Right renal pelvis (tissue), 4 donors: ENCODE measurements around the gene ASTN2. TPM values are rescaled to one million over a fixed set of nuclear protein-coding genes. Genes with fewer than 3 reads are reported as not detected.
A peak's percentile ranks its signal among the peaks of the same experiment; 100 is the strongest.

Experiments used
- DNase-seq, 4 donors: peaks; one replicate each; pipeline ENCODE4 v3.0.0-alpha.2; 2013; ENCODE audit warnings: low read depth in 4 of 4, low spot score in 3 of 4, missing footprints in 1 of 4
- polyA plus RNA-seq, 4 donors: library from polyadenylated mRNA; unstranded; fragments of 120-200 nt; gene quantifications; one replicate each; pipeline ENCODE4 v1.2.1, GENCODE V29; 2013; ENCODE audit not compliant: insufficient read length in 4 of 4

ASTN2 gene
- polyA plus RNA-seq, 4 donors = 15.1 to 17.7 (median 16.1) TPM

DNA sequence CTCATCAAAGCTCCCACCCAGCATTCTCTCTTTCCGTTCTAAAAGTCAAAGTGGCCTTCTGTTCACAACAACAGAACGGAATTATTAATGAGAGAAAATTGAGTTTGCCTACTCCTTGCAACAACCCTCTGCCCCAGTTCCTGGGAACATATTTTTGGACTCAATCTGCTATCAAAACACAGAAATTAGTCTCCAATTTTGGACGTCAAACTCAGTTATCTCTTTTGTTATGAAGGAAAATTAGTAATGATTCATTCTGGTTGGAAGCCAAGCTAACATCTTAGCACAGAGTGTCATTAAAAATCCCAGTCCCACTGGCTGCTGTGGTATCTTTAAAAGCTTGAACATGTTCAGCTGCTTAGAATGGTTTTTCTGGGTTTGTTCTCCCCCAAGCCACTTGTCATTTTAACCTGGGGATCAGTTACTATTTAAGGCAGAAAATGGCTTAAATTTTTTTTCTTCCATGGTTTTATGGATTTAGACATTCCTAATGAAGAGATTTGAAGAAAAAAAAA is 384.5 kb downstream of the ASTN2 start:
- no peak for DNase-seq

DNA sequence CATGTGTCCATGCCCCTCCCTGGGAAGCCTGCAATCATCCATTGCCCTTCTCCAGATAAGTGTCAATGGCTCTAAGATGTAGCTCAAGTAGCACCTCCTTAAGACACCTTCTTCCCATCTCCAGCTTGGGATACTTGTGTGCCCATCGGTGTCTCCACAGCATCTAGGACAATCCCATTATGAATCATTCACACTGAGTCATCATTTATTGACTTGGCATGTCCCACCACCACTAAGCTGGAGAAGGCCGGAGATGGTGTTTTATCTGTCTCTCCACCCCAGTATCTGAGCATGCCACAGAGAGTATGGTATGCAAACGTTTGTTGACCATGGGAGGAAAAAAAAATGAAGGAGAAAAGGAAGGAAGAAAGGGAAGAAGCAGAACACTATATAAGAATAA is 385.5 kb downstream of the ASTN2 start:
- no peak for DNase-seq

DNA sequence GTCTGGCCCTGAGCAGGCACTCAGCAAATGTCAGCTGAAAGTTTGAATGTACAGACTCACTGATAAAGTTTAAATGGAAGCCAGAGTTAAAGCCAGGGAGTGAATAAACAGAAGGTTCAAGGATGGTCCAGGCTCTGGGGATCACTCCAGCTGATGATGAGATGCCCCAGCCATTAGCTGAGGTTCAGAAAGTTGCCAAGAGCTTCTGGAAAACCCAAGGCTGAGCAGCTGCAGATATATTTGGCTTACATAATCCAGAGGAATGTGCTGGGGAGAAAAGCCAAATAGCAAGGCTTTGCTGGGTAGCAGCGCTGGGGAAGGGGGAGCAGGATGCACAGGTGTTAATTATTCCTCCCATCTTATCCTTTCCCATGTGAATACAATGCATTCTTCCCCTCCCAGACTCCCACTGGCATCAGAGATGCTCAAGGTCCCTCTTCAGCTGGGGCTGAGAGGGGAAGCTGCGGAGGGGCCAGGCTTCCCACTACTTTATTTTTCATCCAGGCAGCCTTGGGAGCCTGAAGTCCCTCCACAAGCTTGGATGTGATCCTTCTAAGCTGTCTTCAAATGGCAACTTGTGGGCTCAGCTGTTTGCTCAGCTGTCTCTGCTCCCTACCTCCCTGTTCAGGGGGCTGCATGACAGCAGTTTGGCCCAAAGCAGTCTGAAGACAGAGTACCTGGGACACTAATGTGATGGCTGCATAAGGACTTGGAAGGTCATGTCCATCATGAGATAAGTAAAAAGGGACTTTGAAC is 386.6 kb downstream of the ASTN2 start:
- DNase-seq = no peak

DNA sequence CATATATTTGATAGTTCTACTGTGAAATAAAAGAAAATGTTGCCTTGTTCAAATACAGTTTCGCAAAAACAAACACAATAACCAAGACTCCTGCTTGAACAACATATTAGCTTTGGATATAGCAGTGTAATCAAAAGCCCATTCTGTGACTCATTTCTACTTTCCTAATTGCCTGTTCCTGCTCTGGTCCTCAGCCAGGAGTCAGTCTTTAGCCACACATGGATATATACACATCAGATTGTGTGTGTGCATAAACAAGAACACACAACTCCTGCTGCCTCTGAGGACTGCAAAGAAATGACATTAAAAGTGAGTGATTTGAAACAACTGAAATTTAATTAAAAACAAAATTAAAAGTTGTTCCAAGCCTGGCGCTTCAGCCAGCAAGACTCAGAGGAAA is 393.0 kb downstream of the ASTN2 start:
- DNase-seq = no peak

DNA sequence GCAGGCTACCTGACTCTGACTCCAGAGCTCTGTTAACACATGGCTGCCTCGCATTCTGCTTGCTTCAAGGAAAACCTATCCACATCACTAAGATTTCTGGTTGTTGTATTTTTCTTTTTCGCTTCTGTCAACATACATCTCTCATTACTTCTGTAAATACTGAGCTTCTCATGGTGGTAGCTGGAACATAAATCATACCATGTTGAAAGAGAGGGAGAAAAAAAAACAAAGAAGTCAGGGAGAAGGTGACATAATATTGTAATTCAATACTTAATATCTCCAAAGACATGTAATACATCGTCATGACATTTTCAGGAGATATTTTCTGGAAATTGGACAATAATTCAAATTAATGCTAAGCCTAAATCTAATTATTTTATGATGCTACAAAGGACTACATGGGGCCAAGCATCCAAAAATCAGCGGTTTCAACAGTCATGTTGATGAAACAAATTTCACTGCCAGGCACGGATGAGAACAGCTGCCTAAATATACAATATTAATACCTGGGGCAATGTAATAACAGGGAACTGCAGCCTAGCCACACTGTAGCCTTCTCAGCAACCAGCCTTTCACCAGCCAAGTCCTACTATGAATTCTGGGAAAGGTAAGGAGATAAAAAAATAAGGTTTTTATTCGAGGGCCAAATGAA is 395.8 kb downstream of the ASTN2 start:
- no peak for DNase-seq

DNA sequence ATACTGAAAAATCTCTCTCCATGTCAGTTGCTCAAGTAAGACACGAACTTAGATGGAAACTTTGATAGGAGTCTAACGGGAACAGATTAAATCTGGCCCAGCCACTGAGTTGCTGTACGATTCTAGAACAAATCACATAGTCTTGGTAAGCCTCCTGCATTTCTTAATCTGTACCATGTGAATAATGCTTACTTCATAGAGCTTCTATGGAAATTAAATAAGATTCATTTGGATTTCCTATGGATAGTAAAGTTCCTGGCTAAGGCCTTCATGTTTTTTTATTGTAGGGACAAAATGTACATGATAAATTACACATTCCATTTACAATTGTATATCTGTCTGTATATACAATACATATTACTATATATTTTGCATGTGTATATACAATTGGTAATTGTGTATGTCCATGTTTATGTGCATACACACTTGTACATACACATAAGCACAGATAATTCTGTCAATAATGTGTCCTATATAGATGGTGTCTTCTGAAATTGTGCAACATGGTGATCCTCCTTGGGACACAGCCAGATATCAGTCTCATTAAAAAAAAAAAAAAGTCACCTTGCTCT is 397.4 kb downstream of the ASTN2 start:
- DNase-seq = no peak

DNA sequence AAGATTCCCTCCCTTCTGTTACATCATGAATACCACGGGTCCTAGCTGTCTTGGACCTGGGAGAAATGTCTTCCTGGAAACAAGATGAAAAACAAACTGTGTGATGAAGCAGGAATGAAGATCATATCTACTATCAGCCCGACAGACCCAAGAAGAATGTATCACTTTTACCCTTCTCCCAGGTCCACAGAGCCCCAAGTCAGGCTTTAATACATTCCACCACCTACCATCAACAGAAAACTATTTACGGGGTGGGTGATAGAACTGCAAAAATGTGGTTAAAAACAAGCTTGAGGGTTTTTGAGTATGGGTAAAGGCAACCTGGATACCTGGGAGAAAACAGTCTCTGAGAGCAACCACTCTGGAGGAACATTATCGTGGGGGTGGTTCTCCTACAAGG is 400.8 kb downstream of the ASTN2 start:
- no peak for DNase-seq

DNA sequence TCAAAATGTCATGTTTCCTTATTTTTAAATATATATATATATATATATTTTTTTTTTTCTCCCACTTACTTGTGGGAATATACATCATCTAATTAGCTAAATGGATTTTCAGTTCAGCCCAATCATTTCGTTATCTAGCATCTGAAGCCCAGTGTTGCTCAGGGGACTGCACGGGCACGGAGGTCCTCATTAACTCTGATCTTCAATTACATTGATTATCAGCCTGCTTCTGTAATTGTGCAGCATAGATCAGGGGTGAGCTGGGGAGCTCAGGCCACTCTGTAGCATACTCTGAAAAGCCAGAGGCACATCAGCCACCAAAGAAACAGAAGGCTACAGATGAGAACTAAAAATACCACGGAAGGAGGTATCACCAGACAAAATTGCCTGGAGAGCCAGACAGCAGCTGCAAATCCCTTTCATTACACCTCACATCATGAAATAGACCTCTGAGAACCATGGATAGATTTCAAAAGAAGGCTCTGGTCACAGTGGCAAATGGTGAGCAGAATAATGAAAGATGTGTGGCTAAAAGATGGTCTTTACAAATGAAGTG is 401.3 kb downstream of the ASTN2 start:
- DNase-seq = no peak

DNA sequence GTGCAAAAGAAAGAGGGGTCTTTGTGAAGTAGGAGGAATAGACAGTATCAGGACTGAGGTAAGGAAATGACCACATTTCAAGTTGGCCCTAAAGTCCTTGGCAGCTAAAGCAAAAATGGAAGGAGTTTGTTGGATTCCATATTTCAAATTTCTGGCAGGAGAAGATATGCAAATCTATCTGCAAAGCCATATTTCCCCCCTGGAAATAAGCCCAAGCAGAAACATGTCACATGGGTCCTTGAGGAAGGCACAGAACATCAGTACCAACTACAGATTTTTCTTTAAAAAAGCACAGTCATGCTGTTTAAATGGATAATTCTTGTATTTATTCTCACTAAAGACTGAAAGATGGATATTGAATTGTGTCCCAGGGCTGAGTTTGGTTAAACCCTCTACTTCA is 404.8 kb downstream of the ASTN2 start:
- DNase-seq = no peak

DNA sequence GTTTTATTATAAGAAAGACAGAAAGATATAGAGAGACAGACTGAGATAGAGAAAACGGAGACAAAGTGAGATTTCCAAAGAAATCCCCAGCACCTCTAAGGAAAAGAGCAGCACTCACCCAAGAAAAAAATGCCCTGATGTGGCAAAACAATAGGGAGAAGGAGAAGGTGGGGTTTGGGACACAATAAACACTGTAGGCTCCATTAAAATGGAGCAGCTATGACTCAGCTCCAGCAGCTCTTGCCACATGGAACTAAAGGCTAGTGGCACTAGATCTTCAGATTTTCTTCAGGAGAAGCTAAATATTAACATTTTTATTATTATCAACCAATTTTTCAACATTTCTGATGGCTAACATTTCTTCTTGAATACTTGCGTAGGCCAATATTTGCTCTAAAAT is 406.0 kb downstream of the ASTN2 start:
- no peak for DNase-seq

DNA sequence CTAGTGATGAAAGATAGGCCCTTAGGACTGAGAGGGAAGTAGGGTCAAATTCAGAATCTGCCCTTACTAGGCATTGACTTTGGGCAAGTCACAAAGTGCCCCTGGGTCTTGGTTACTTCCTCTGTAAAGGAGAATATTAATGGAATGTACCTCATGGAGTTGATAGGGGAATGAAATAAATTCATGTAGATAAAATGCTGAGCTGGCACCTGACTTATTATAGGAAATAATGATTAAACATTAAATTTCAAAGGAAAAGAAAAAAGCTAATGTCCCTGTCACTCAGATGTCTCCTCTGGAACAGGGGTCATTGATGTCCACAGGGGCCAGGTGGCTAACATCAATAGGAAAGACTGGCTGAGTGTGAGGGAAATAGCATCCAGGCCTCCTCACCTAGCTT is 406.4 kb downstream of the ASTN2 start:
- no peak for DNase-seq

DNA sequence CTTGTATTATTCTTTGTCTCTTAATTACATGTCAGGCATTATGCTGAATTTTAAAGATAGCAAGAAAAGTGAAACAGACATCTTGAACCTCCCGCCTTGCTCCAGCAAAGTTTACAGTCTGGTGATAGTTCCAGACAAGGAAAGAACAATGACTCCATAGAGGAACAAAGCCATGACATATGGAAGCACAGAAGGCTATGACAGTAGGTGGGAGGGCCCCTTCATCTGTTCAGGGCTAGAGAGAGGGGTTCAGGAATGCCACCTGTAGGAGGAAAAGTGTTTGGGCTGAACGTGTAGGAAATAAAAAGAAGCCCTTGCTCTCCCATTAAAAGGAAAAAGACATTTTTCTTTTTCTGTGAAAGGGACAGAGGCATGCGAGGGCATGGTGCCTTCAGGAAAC is 412.2 kb downstream of the ASTN2 start:
- no peak for DNase-seq

DNA sequence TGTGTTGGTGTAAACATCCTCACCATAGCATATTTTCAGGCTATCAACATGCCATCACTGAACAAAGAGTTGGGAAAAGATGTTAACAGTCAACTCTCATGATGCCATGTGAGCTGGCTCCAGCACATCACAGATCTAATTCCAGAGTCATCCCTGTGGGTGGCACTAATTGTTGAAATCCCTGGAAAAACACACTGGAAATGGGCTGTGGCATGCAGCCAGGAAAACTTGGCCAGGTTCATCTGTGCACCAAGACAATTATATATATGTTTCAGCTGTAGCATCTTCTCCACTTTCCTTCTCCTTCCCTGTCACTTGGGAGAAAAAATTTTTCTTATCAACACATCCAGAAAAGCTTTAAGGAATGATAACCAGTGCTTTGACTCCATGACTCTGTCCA is 414.0 kb downstream of the ASTN2 start:
- no peak for DNase-seq

DNA sequence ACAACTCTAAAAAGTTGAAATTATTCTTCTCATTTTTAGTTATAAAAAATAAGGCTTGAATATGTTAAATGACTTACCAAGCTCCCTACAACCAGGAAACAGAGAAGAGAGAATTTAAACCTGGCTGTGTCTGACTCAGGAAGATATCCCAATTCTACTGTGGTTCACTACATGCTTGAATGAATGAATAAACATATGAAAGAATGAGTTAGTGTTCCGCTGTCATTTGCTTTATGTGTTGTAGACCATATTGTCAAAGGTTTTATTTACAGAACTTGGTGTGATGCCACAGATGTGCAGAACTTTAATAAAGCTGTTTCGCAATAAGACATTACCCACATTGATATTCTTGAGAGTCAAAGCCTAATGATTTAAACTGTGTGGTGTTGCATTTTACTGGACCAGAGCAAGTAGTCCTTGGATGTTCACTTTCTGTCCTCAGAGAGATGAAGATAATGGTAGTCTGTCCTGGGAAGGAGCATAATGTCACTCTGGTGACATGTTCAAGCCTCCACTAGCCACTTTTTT is 414.6 kb downstream of the ASTN2 start:
- no peak for DNase-seq

DNA sequence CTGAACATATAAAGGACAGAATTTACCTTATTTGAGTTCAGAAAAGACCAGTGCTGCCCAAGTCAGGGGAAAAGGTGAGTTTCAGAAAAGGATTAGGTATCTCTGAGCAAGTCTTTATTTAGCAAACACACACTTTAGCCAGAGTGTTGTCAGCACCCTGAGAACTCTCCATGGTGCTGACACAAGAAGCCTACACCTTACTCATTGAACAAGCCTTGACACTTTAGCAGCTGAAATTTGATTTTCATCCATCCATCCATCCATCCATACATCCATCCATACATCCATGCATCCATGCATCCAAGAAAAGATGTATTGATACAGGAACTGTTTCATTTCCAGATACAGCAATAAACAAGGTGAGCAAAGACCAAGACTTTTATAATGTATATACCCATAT is 416.6 kb downstream of the ASTN2 start:
- DNase-seq = peak; percentile 18 to 39 (median 30)

DNA sequence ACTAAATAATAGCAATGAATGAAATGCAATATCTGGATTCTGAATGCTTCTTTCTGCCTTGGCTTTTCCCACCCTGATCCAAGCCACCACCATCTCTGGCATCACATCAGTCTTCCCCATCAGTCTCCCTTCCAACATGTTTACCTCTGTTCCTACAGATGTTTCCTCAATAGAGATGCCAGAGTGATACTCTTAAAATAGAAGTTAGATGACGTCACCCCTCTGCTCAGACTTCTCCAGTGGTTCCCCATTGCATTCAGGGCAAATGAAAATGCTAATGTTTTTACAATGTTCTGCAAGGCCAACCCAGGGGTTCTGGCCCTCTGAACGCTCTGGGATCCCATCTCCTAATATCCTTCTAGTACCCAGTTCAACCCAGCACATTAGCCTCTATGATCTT is 422.0 kb downstream of the ASTN2 start:
- DNase-seq = no peak

DNA sequence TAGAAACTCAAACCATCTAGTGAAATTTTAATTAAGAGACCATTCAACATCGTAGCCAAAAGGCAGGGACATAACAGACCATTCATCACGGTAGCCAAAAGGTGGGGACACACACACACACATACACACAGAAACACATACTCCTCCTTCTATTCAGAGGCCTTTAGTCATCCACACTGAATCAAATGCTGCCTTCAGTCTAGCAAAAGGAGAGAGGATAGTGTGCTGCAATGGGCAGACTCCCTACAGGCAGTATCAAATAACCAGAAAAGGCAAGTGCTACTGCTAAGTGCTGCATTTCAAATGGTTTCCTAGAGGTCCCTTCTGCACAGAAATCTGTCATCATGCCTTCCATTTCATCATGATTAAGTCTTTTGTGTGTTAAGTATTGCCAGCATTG is 423.8 kb downstream of the ASTN2 start:
- DNase-seq = no peak

DNA sequence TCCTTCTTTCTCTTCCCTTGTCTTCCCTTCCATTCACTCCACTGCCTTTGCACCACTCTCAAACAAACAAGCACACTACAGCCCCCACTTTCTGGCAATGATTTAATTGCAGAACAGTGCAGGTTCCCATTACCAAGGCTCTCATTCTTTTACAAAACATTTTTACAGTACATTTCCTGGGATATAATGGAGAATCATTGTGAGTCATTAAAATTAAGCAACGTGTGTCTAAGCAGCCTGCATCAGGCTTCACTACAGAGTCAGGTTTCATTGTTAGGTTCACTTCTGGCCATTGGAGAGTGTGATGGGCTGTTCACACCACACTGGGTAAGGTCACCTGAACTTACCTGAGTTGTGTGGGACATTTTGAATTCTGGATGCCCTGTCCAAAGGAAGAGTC is 424.3 kb downstream of the ASTN2 start:
- no peak for DNase-seq

DNA sequence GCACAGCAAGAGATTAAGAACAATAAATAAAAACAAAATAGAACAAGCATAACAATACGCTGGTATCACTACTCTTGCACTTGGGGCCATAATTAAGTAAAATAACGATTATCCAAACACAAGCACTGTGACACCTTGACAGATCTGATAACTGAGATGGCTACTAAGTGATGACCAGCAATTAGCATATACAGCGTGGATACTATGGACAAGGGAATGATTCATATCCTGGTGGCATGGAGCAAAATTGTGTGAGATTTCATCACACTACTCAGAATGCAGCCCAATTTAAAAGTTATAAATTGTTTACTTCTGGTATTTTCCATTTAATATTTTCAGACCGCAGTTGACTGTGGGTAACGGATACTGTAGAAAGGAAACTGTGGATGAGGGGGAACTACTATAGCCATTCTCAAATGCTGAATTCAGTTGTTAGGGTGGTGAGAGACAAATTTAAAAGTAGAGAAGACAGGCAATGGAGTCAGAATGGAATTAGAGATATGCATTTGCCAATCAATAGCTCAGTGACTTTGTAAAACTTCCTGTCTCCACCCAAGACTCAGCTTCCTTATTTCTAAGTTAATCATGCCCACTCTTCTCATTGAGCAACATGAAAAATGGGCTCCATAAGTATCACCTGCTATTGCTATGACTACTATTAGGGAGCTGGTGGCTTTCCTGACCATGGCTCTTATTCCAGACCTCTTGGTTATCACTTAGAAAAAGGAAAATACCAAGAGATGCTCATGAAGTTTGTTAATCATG is 427.0 kb downstream of the ASTN2 start:
- DNase-seq = no peak

DNA sequence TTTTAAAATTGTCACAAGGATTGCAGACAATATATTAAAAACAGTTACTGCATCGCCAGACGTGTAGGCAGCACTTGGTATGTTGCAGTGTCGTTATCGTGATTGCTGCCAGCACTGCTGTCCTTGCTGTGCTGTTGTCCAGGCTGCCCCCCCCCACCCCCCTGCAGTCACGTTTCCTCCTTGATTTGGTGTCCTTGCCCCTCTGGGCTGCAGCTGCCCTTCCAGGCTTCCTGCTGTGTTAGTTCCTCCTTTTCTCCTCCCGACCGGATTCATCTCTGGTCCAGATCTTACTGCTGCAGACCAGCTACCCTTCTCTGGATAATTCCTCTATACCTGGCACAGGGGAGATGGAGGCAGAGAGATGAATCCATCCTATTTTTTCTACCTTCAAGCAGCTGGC is 428.8 kb downstream of the ASTN2 start:
- no peak for DNase-seq

DNA sequence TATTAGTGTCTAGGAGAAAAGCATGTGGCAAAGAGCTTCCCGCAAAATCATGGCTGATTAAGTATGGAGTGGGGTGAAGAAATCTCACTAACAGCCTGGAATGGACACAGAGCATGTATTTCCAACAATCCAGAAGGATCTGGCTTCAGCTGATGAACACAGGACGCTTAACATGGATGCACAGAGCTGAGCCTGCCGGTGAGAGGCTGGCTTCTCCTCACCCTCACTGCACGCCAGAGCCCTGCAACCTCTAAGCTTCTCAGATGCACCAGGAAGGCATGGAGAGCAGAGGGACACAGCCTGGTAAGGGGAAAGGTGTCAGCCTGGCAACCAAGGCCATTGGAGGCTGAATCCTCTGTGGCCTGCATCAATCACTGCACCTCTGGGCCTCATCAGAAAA is 429.3 kb downstream of the ASTN2 start:
- DNase-seq = no peak
